ENCODE measurements around the gene ACR.

The ACR gene

GRCh38 chr22:50722048-50722701 lies 15.8 kb upstream of the ACR start:
- no peak for TF ChIP-seq CTCF (conservative IDR thresholded peaks at IDR 0.05; ENCODE audit: control insufficient read depth, insufficient read depth, low read depth, low read length)
- H3K4me3 ChIP-seq (ENCODE audit: control insufficient read depth, low read depth, low read length), result no peak overlapping the region
- DNase-seq (ENCODE audit: low read depth), result no peak

GRCh38 chr22:50722716-50723428 lies 15.1 kb upstream of the ACR start:
- DNase-seq (ENCODE audit: low read depth), result no peak
- no peak for TF ChIP-seq CTCF (conservative IDR thresholded peaks at IDR 0.05; ENCODE audit: control insufficient read depth, insufficient read depth, low read depth, low read length)
- no peak overlapping the region for H3K4me3 ChIP-seq (ENCODE audit: control insufficient read depth, low read depth, low read length)

- no peak overlapping the region for H3K4me3 ChIP-seq (ENCODE audit: control insufficient read depth, low read depth, low read length)
- TF ChIP-seq CTCF (conservative IDR thresholded peaks at IDR 0.05; ENCODE audit: control insufficient read depth, insufficient read depth, low read depth, low read length), result no peak
- DNase-seq (ENCODE audit: low read depth), result no peak
Measured at GRCh38 chr22:50723991-50724390, 14.0 kb upstream of the ACR start.

GRCh38 chr22:50724616-50725015 lies 13.4 kb upstream of the ACR start:
- DNase-seq (ENCODE audit: low read depth), result no peak
- H3K4me3 ChIP-seq (ENCODE audit: control insufficient read depth, low read depth, low read length), result no peak overlapping the region
- TF ChIP-seq CTCF (conservative IDR thresholded peaks at IDR 0.05; ENCODE audit: control insufficient read depth, insufficient read depth, low read depth, low read length), result no peak

- H3K4me3 ChIP-seq (ENCODE audit: control insufficient read depth, low read depth, low read length), result no peak overlapping the region
- no peak for DNase-seq (ENCODE audit: low read depth)
- no peak for TF ChIP-seq CTCF (conservative IDR thresholded peaks at IDR 0.05; ENCODE audit: control insufficient read depth, insufficient read depth, low read depth, low read length)
Measured at GRCh38 chr22:50725597-50725996, 12.4 kb upstream of the ACR start.

- TF ChIP-seq CTCF (conservative IDR thresholded peaks at IDR 0.05; ENCODE audit: control insufficient read depth, insufficient read depth, low read depth, low read length), result no peak
- DNase-seq (ENCODE audit: low read depth), result no peak
- H3K4me3 ChIP-seq (ENCODE audit: control insufficient read depth, low read depth, low read length), result no peak overlapping the region
Measured at GRCh38 chr22:50726643-50727340, 11.2 kb upstream of the ACR start.

All from fibroblast of mammary gland (primary cell).